ENCODE measurements around the gene SLC44A1. TPM values are rescaled to one million over a fixed set of nuclear protein-coding genes. Genes with fewer than 3 reads are reported as not detected.

SLC44A1 gene
- total RNA-seq, 1 donor from 2014 or later = 54.9 TPM

DNA sequence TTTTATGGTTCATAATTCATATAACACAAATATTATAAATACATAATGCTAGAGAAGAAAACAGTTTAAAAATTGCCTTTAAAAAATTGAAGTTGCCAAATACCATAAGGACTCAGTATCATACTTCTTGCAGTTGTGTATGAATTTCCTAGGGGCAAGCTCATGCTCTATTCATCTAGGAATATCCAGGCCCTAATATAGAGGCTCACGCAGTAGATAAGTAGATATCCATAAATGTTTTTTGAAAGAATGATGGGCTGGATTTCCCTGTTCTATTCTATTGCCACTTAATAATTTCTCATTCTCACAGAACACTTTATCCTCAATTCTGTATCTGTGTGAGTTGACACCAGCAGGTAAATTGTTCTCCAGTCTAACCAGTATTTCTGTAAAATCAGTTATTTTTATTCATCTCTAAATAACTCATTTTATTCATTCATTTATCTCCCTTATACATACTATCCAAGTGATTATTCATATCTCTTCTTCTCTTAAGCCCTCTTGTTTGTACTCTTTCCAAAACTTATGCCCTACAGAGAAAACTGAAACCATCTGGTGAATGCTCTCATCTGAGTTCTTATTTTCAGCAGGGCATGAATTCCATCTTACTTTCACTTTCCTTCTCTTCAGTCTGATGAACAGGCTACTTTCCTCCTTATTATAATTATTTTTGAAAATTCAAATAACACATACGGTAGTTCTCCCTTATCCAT lies 97.1 kb downstream of the SLC44A1 start:
- no peak for DNase-seq

DNA sequence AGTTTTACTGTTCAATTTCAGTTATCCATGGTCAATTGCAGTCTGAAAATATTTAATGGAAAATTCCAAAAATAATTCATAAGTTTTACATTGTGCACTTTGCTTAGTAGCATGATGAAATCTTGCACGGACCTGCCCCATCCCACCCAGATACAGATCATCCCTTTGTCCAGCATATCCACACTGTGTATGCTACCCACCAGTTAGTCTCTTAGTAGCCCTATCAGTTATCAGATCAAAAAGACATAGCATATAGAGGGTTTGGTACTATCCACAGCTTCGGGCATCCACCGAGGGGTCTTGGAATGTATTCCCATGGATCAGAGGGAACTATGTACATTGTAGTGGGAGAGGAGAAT lies 97.7 kb downstream of the SLC44A1 start:
- DNase-seq = no peak

DNA sequence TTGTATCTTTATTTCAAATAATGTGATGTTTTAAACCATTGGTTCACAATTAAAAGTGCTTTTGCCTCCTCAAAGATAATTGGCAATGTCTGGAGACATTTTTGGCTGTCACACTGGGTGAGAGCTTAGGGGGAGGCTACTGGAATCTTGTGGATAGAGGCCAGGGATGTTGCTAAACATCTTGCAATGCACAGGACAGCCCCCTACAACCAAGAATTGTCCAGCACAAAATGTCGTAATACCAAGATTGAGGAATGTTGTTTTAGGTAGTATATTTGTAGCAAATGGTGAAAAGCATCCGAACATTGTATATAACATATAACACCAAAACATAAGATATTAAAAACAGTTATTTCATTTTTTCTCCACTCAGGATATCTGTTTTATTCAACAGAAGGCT lies 99.8 kb downstream of the SLC44A1 start:
- DNase-seq = no peak

DNA sequence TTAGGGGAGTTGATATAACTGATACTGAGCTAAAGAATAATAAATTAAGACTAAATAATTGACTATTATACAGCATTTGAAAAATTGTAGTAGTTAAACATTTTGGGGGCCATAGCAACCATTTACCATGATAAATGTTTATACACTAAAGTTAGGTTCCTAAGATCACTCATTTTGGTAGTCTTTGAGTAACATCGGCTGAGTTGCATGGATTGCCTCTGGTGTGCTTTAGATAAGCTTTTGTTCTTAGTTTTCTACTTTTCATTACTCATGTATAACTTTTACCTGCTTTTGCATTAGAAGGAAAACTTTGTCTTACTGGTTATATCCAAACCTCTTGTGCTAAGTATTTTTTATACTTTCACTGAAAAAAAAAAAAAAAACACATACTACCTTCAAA lies 101.2 kb downstream of the SLC44A1 start:
- DNase-seq = no peak

DNA sequence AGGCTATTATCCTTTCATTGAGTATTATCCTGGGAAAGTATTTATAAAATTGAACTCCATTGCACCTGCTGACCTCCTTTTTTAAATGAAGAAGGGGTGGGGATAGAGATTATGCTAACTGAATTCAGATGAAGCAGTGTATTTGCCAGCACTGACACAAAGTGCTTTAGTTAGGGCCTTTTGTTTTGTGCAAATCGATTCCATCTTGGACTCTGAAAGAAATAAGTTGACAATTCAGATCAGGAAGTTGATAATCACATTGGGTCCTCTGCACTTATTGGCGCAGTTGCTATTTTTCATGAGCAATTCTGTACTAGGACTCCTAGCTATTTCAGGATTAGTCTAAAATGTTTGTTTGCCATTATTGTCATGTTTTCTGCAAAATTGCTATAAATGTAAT lies 101.8 kb downstream of the SLC44A1 start:
- DNase-seq = no peak

DNA sequence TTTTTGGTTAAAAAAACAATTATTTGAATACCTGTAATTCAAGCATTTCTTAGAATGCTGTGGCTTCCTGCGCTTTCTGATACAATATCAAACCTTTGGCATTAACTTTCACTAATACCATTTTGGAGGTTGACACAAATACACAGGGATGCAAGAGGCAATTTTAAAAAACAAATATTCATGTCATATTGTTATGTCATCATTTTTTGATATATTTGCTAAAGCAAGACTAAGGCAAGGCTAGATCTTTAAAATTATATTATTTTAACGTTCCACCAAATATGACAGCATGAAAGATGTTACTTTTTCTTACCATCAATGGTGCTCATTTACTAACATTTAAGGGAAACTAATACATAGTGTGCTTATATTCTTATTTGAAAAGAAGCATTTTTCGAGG lies 110.0 kb downstream of the SLC44A1 start:
- DNase-seq = no peak

DNA sequence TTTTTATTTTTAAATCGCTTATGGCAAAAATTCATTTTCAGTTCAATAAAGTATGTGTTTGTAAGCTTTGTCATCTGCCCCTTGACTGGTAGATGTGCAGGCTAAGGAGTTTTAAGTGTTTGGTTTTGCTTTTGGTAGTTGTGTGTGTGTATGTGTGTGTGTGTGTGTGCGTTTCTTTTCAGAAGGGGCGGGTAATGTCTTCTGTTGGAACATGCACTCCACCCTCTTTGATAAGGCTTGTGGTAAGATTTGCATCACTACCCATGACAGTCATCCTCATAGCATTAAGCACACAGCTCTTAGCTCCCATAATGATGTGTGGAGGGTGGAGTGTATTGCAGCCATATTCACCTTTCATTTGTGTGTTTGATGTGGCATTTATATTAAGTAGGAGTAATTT lies 111.3 kb downstream of the SLC44A1 start:
- DNase-seq = no peak

DNA sequence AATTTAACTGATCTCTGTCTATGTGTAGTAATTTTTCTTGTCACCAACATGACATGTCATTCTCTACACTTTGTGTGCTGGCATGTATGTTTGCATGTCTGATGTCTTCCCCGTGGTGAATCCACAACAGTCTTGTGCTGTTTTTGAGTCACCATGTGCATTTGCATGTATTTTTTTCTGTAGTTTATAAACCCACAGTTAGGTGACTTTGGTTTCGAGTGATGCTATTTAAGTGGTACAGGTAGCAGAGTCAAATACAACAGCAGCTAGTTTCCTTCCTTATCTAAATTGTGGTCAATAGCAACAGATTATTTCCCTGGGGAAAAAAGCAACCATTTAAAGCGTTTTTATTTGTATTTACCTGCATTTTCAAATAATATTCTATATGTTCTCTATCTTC lies 113.5 kb downstream of the SLC44A1 start:
- DNase-seq = no peak

DNA sequence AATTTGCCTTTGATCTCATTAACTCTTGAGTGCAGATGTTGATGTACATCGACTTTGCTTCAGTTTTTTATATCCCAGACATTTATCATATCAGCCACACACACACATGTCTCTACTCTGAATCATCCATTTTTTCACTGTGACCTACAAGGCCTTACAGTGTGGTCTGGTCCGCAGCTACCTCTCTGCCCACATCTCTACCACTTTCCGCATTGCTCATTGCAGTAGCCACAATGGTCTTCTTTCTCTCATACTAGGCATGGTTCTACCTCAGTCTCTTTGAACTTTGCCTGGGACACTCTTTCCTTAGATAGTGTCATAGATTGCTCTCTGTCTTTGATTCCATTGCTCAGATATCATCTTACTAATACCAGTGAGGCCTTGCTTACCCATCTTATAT lies 115.4 kb downstream of the SLC44A1 start:
- DNase-seq = no peak

DNA sequence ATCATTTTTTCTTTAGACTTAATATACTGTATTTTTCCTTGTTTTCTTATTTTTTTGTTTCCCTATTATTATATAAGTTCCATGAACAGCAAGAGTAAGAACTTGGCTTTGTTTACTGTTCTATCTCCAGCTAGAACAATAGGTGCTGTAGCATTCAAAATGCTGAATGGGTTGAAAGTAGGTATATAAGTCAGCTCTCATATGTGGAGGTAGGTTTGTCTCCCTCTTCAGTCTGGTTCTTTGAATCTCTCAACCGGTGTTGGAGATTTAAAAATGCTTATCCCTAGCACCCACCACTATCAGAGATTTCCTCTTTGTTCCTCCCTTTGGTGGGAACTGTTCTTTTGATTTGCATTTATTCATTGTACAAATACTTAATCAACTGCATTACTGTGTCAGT lies 115.9 kb downstream of the SLC44A1 start:
- DNase-seq = no peak

DNA sequence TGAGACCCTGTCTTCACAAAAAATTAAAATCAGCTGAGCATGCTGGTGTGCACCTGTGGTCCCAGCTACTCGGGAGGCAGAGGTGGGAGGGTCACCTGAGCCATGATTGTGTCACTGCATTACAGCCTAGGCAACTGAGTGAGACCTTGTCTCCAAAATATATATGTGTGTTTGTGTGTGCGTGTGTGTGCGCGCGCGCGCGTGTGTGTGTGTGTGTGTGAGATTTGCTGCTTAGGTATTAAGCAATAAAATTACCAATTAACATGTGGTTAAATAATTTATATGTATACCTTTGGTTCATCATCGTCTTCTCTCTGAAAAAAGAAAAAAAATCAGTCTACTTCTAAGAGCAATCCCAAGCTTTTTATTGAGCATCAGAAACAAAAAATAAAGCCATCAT lies 117.4 kb downstream of the SLC44A1 start:
- no peak for DNase-seq

DNA sequence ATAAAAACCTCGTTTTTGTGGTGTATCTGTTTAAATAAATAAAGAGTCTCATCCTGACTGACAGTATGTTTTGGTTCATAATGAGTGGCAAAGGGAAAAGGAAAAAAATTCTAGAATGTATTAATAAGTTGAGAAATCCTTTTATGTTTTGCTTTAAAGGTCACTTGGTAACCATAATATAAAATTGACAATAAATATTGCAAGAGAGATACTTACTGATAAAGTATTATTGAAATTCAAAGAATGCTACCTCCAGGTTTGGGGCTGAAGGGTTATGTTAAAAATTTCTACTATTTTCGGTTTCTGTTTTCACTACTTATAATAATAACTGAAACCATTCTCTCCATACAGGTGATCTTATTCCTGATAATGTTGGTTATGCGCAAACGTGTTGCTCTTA lies 118.0 kb downstream of the SLC44A1 start:
- DNase-seq = no peak

DNA sequence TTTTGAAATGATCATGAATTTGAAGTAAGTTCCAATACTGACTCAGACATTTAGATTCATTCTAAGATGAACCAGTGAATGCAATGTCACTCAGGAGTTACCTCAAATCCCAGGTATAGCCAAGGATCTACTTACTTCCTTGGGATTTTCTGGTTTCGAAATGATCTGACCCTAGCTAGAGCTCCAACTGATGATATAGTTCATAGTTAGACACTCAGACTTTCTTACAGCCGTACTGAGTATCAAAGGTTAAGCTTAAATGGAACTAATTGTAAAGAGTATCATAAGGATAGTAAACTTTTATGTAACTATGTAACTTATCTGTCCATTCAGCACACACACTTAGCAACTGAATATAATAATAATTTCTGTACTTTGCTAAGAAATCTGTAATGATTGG lies 119.4 kb downstream of the SLC44A1 start:
- DNase-seq = no peak

DNA sequence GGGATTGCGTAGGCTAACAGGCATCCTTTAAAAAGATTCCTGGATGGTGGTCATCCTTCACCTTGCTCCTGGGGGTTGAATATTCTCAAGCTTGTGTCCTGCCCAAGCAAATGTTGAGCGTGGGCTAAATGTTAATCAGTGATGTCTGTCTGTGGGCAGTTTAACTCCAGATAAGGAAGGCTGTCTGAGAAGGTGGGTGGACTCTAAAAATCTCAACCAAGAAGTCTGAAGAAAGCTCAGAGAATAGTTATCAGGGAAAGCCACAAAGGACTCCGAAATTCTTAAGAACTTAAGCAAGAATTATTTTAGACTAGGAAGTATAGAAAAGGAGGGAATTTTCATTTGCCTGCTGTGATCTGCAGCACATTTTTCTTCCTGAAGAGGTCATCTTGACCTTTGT lies 125.5 kb downstream of the SLC44A1 start:
- DNase-seq = no peak

DNA sequence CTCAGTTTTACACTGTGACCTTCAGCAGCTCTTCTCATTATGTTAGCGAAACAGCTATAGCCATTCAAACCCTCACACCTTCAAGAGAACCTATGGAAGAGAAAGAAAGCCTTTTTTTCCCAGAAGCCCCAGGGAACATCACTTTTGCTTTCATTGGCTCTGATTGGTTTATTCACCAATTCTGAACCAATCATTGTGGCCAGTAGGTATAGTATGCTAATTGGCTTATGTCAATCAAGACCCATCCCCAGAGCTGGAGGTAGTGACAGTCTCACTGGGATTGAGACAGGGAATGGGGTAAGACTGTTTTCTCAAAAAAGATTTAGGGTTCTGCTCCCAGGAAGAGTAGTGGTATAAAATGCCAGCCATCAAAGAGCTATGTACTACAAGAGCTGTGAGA lies 129.3 kb downstream of the SLC44A1 start:
- DNase-seq = no peak

DNA sequence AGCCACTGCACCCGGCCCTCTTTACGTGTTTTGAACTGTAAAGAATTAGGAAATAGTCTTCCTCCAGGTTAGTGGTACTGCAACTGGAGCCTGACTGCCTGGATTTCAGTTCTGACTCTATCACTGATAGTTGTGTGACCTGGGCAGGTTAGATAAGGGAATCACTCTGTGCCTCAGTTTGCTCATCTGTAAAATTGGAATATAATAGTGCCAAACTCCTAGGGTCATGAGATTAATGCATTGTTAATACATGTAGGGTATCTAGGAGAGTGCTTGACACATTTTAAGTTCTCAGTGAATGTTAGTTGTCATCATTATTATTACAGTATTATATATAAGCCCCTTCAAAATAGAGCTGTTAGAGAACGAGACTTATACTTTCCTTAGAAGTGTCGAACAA lies 130.9 kb downstream of the SLC44A1 start:
- DNase-seq = no peak

DNA sequence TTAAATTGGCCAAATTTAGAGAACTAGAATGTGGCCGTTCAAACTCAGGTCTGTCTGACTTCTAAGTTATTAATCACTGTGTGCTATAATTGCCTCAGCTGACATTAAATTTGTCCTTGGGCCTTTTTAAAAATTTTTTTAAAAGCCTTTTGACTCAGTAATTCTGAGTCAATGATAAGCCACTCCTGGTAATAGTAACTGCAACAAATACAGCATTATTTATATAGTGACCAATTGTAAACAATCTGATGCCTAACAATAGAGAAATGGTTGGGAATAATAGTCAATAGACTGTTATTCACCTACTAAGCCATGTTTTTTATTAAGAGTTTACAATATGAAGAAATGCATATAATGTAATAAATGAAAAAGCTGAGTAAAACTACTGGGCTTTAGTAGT lies 132.4 kb downstream of the SLC44A1 start:
- DNase-seq = no peak

DNA sequence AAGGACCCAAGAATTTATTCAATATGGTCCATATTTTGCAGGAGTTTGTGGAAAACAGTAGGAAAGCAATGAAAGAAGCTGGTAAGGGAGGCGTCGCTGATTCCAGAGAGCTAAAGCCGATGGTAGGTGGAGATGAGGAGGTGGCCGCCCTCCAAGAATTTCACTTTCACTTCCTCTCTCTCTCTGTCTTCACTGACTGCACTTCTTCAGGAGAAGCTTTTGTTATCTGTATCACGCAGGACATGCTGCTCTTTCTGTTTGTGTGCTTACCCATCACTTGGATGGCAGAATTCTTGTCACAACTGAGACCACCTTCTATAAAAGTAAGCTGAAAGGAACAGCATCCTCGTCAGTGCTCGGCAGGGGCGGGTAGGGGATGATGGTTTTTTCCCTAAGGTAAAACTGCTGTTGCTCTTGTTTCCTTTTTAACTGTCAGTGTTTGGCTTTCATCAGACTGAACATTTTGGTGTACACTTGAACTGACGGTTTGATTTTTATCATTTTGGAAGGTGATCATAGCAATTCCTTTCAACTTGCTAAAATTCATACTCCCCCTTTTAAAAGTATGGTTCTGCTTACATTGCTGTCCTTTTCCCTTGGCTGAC lies 141.0 kb downstream of the SLC44A1 start:
- DNase-seq = peak; percentile 31

DNA sequence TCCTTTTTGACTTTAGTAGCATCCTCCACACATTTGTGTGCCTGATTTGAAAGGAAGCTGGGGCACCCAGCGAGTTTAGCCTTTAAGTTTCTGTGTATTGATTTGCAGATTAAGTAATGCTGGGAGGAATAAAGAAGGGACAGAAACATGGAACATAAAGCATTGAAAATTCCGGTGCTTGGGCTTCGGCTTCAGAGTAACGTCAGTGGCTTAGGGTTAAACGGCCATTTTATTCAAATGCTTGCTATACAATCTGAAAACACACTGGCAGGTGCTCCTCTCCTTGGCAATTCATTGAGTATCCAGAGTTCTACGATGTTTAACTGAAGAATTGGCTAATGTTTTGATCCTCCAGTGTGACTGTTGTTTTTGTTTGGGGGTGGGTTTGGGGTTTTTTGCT lies 145.3 kb downstream of the SLC44A1 start:
- no peak for DNase-seq

DNA sequence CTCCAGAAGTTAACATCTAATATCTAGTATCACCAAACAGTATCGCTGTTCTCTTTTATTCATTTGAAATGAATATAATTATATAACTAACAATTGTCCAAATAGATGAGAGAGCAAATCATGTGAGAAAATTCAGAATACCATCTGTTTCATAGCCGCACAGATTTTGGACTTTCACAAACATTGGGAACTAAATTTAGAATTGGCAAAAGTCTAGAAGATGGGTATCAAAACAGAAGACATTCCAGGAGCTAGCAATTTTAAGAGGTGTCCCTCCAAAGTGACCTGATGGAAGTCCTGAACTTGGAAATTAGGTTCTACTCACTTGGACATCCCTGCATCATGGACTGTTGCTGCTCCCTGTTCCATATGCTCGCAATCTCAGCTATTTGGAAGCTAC lies 146.4 kb downstream of the SLC44A1 start:
- DNase-seq = no peak

DNA sequence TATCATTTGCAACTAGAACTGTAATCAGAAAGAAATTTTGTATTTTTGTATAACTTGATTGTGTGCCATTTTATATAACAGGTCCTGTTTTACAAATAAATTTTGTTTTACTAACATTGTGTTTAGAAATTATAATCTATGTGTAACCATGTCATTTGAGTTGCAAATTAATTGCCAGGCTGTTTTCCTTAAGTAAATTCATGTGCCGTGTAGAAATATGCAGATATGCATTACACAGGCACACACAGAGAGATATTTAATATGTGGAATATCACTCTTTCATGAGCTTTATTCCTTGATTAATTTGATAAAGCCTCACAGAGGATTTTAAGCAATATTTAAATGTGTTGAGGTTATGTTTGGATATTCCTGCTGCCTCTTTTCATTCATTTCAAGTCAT lies 146.8 kb downstream of the SLC44A1 start:
- no peak for DNase-seq

DNA sequence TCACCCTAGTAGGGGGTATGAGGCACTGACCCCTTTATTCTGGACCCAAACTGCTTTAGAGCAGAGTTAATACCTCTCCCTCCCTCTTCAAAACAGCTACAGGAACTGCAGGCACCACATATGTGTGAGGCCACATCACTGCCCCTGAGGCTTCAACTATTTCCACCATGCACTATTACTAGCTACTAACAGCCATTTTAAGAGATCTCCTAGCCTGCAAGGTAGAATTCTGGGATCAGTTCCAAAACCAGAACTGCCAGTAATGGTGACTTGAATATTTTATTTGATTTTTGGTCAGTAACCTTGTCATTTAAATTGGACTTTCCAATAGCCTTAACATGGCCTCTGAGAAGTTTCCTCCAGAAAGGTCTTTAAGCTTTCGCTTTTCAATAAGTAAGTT lies 148.1 kb downstream of the SLC44A1 start:
- no peak for DNase-seq

DNA sequence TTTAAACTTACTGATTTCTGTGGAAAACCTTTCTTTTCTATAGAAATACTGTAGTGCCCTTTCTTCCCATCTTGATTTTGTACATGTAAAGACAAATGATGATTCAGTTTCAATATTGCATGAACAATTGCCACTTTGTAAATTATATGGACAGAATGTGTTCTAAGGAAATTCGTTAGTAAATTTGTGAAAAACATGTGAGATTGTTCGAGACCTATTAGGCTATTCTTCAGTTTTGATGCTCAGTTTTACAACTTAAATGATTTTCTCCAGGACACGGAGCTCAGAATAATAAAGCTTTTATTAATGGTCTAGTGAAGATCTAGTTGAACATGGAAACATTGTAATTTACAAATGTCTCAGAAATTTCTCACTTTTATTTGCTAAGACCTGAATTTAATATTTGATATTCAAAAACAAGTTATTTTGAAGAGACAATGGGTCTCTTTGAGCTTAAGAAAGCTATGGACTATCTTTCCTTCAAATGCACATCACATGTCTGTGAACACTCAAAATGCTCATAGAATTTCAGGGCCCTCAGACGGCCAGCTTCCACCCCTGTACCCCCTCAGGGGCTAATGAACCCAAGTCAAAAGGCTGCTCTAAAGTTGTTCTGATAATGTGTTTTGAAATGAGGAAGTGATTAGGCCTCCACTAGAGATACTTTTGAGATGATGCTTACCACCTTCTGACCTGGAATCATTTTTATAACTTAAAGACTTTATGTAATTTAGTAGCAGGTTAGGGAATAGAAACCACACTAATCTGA lies 149.3 kb downstream of the SLC44A1 start:
- no peak for DNase-seq

DNA sequence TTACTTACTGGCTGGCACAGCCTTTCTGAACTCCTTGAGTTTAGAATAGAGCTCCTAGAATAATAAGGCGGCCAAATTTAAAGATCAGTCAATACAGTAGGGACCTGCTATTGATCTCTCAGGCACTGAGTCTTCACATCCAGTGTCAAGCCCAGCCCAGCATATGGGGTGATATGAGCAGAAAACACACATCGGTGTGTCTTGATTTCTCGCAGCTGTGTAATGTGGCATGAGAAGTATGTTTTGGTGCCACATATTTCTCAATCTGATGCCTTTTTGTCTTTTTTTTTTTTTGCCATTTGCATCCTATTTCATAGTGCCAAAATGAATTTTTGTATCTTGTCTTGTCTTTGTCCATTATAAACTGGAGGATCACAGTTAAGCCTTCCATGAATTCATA lies 152.0 kb downstream of the SLC44A1 start:
- no peak for DNase-seq
